GM12872 (cell line): ENCODE measurements around the gene P3H3.

Experiments
- CTCF ChIP-seq: IDR thresholded peaks from 3 replicates; pipeline ENCODE4 v1.5.1; 2011; ENCODE audit warnings: low read depth, mild to moderate bottlenecking, low read length, moderate library complexity; ENCODE audit not compliant: insufficient read depth

Gene P3H3

GRCh38 chr12:6783828-6784227 lies 44.4 kb upstream of the P3H3 start:
- TF ChIP-seq CTCF: no peak

DNA sequence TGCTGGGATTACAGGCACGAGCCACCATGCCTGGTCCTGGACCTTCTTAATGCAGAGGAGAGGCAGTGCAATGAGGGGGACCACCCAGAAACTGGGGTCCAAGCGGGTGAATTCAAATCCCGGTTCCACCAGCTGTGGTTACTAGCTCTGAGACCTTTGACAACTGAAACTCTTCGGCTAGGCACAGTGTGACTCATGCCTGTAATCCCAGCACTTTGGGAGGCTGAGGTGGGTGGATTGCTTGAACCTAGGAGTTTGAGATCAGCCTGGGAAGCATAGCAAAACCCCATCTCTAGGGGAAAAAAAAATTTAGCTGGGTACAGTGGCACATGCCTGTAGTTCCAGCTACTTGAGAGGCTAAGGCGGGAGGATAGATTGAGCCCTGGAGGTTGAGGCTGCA lies 43.9 kb upstream of the P3H3 start:
- no peak for TF ChIP-seq CTCF

DNA sequence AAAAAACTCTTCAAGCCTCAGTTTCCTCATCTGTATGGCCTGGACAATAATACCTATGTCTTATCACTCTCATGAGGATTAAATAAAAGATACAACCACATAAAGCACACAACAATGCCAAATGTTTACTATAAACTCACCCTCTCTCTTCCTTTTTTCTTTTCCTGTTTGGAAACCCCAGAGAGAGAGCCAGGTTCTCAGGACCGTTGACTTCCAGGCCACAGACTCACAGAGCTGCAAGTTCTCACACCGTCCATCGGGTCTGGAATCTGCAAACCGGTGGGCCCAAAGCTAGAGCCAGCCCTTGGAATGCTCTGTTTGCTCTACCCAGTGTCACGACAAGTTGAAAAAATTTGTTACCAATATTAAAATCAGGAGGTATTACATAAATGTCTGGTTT lies 43.4 kb upstream of the P3H3 start:
- no peak for TF ChIP-seq CTCF

DNA sequence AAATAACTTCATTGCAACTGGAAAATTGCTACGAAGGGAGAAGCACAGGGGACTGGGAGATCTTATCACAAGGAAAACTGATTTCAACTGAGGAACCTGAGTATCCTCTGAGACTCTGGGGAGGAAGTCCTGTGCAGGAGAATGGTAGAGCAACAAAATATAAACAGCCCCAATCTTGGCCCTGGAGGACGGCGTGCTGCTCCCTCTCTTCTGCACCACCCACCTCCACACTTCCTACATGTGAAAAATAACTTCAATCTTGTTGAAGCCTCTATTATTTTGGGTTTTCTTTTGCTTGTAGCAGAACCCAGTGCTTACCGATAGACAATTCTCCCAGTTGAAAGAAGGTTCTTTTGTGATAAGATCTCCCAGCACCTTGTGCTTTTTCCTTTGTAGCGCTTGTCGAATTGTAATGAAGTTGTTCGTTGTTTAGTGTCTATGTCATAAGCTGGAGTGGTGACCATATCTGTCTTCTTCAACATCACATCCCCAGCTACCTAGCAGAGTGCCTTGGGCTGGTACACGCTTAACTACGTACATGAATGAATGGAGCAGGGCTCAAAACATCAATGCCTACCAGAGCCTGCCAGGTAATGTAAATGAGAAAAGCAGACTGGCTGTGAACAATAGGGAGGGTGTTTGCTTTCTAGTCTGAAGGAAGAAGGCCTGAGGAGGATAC lies 41.7 kb upstream of the P3H3 start:
- TF ChIP-seq CTCF: no peak

GRCh38 chr12:6787309-6787708 lies 40.9 kb upstream of the P3H3 start:
- TF ChIP-seq CTCF: no peak

- TF ChIP-seq CTCF: no peak
These were observed 39.0 kb upstream of the P3H3 start, which contains the start of gene CD4 for GRCh38 chr12:6788972-6789924. TSS of gene CD4 (plus strand) at chr12:6789528. CDS start at chr12:6800139, 10,611 bp downstream.

- TF ChIP-seq CTCF: no peak
These were observed 37.6 kb upstream of the P3H3 start for GRCh38 chr12:6790496-6791150.
